NCI-H2029 (cell line): ENCODE results near the gene CERS1.

Experiments
- DNase-seq: peaks from one replicate; lab custom pipeline; 2025; lab: John Stamatoyannopoulos, UW

The CERS1 gene

GRCh38 chr19:18856385-18857126, 39.4 kb downstream of the CERS1 start:
- DNase-seq, result no peak

- no peak for DNase-seq
Observed at GRCh38 chr19:18855647-18856384, 40.1 kb downstream of the CERS1 start.

DNA sequence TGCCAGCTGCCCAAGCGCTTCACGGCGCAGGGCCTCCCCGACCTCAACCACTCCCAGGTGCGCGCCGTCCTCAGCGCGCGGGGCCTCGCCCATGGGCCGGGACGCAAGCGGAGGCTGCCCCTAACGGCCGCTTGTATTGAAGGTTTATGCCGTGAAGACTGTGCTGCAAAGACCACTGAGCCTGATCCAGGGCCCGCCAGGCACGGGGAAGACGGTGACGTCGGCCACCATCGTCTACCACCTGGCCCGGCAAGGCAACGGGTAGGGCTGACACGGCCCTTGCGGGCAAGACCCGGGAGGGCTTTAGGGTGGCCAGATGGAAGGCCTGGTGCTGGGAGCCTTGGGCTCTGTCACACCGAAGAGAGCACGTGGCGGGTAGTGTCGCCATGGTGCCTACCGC, 41.0 kb downstream of the CERS1 start:
- no peak for DNase-seq

- no peak for DNase-seq
Observed at GRCh38 chr19:18853755-18854427, 42.1 kb downstream of the CERS1 start.

GRCh38 chr19:18852648-18853047, 43.3 kb downstream of the CERS1 start:
- DNase-seq, result no peak

- DNase-seq, result no peak
Observed at GRCh38 chr19:18851673-18852325, 44.2 kb downstream of the CERS1 start.

DNA sequence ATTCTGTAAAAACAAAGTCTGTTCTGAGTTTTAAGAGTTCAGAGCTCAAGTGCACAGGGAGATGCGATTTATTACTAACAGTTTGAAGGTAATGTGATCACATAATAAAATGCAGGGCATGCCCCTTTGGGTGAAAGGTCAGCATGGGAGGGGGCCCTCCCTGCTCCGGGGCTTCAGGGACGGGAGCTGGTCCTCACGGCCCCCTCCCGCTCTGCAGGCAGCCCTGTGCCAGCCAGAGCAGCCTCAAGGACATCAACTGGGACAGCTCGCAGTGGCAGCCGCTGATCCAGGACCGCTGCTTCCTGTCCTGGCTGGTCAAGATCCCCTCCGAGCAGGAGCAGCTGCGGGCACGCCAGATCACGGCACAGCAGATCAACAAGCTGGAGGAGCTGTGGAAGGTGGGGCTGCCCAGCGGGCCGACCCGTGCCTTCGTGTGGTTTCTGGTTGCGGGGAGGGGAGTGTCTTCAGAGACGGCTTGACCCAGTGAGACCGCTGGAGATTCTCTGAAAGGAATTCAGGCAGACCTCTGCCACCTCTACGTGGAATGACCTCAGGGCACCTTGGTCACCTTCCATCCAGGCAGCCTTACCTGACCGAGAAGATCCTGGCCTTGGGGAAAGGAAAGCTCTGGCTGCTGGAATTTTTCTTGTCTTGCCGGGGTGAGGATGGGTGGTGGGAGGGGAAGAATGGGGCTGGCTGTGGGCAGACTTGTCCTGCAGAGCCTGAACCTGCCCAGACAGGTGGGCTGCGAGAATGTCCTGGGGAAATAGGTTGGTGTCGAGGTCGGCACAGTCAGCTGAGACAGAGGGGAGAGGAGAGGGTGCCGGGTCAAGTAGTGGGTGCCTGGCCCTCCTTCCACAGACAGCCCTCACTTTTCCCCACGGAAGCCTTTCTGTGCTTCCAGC, 45.2 kb downstream of the CERS1 start:
- DNase-seq, result no peak

DNA sequence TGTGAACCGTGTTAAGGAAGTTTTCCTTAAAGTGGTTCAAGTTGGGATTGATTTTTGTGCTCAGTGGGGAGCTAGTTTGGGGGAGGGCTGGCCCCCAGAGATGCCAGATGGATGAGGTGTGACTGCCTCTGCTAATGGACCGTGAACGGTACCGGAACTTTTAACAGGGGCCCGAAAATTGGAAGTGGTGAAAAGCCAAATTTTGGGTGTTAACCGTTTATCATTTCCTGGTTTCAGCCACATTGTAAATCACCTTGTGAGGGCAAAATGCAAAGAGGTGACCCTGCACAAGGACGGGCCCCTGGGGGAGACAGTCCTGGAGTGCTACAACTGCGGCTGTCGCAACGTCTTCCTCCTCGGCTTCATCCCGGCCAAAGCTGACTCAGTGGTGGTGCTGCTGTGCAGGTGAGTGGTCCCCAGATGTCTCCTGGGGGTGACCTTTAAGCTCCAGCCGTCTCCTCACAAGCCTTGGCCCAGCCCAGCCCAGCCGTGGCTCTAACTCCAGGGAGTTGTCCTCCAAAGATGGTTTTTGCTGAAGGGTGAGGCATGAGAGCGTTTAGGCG, 46.0 kb downstream of the CERS1 start:
- no peak for DNase-seq

DNA sequence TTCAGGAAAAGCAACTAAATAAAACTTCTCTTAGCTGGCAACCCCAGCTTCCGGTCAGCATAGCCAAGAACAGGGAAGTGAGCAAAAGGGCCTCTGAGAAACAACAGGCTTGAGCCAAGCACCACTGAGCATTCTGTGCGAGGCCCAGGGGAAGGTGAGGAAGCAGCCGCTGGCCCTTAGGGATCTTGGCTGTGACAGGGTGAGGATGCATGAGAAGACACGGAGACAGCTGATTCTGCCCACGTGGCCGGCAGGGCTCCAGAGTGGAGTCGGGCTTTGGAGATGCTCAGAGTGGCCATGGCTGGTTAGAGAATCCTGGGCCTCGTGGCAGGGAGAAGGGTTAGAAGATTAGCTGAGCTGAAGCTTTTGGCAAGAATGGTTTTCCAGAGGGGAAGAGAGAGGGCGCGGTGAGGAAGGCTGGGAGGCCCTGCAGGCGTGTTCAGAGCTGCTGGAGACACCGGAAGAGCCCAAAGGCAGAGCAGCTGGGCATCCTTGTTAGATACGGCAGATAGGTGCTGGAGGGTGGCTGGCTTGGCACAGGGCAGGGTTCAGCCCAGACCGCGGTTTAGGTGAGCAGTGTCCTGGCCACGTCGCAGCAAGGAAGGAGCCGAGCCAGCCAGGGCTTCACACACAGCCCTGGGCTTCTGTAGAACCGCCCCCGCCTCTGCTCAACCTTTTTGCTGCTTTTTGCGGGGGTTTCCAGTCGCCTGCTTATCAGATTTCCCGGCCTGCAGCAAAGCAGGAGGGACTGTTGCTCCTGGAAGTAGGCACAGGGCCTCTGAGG, 46.9 kb downstream of the CERS1 start:
- DNase-seq, result no peak

DNA sequence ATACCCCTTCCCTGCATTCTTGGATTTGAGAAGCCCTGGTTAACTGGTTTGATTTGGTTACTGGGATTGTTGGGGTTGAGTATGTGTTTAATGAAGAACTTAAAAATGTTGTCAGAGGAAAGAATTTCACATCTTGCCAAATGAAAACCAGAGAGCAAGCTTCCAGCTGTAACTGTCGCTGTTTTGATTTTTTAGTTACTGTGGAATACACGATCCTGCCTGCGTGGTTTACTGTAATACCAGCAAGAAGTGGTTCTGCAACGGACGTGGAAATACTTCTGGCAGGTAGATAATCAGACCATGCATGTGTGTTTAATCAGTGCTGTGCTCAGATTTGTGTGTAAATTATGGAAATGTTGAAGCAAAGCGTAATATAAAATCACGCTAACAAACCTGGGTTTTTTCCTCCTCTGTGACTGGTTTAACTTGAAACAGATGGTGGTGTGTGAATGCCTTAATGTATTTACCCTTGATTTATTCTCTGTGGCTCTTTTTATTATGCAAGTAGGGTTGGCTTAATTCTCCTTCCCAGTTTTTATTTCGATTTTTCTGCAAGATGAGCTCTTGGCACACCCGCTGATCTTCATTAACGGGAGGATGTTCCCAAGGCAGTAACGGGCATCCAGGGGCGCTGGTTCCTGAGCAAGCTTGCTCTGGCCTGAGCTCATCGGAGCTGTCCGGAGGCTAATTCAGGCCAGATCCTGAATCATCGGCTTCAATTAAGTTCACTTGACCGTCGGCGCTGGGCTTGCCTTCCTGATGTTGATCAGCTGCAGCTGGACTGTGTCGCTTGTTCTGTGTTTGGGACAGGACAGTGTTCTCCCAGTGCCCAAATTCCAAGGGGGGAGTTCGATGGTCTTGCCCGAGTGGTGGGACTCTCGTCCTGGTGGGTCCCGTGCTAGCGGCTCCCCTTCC, 48.2 kb downstream of the CERS1 start:
- DNase-seq, result no peak

DNA sequence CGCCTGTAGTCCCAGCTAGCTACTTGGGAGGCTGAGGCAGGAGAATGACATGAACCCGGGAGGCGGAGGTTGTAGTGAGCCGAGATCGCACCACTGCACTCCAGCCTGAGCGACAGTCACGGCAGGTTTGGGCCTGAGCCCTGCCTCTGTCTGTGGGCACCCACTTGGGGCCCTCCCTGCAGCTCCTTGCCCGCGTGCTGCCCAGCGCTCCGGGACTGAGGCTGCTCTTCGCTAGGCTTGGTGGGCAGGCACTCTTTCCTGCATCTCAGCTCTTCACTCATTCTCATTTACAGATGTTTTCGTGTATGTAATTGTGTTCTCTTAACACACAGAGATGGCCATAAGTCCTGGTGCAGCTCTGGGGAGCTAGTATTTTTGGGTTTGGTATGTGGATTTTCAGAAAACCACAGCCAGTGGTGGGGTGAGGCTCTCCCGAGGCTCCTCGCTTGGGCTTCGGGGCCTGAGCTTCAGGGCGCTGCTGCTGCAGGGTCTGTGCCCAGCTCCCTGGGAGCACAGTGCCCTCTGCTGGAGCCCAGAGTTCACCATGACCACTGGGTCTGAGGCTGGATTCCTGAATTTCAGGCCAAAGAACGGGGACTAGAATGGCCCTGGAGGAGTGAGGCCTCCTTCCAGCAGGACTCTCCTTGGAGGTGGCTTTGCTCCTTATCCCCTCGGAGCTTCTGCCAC, 49.0 kb downstream of the CERS1 start:
- DNase-seq, result no peak

DNA sequence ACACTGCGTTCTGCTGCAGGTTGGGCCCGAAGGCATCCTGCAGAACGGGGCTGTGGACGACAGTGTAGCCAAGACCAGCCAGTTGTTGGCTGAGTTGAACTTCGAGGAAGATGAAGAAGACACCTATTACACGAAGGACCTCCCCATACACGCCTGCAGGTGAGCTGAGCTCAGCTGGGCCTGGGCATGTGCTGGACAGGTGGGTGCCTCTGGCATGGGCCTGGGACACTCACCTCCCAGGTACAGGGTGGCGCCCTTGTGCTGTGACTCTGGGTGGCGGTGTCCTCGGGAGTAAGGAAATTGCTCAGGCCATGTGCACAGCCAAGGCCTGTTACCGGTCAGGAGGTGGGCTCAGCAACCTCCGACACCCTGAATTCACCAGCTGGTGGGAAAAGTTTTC, 50.0 kb downstream of the CERS1 start:
- no peak for DNase-seq

DNA sequence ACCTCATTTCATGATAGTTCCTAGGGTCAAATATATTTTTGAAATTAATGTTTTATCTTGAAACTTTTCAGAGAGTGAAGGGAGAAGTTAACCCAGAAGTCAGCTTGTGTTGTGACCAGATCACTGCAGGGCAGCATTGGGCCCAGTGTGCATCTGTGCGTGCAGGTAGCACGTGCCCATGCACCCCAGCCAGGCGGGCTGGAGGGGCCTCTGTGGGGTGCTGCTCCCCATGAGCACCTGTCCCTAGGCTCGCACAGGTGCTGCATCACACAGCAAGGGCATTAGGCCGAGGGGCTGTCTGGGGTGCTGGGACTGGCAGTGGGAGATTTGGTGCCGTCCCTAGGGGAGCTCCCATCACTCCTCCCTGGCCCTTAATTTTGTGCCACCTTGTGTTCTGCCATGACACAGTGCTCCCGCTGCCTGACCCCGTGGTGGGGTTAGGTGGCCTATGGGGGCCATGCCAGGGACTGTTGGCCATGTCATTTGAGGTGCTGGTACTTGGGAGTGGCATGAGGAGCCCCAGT, 51.1 kb downstream of the CERS1 start:
- DNase-seq, result no peak

DNA sequence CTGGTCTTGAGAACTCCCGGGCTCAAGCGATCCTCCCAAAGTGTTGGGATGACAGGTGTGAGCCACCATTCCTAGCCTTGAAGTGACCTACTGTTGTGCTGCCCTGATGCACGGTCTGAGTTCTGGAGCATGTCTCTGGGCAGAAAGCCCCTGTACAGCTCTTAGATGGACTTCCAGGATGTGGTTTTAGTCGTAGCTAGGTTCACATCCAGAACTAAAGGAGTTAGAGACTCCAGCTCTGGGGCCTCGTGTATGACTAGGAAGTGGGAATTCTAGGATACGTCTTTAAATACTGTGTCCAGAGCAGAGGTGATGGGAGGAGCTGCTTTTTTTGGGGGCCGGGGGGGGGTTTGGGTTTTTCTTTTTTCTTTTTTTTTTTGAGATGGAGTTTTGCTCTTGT, 52.0 kb downstream of the CERS1 start:
- DNase-seq, result no peak

- no peak for DNase-seq
Observed at GRCh38 chr19:18842166-18842565, 53.8 kb downstream of the CERS1 start.

DNA sequence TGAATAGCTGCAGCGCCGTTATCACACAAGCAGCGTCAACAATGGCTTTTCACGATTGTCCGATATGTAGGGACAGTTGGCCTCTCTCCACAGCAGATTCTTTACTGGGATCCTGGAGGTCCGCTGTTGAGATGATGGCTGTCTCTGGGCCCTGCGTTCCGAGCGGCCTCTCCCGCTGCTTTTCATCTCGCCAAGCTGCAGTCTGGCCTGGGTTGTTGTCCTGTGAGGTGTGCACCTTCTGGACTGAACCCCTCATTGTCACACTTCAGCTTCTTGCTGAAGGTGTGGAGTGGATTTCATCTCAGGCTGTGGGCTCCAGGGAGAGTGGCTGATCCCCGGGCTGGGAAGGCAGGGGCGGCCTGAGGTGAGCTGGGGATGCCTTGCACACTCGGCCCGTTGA, 54.6 kb downstream of the CERS1 start:
- DNase-seq, result no peak

GRCh38 chr19:18840288-18841267, 55.4 kb downstream of the CERS1 start:
- DNase-seq, result no peak
